GM21423 (cell line): ENCODE results near the gene BAAT.

Source experiments
- ATAC-seq: cut with Tn5 transposase; IDR thresholded peaks from one replicate; pipeline ENCODE4 v1.9.1; 2021; ENCODE audit warnings: mild to moderate bottlenecking, moderate library complexity; ENCODE audit not compliant: unreplicated experiment

The BAAT gene

GRCh38 chr9:101398930-101399642 lies 14.3 kb upstream of the BAAT start:
- no peak for ATAC-seq

GRCh38 chr9:101398068-101398929 lies 13.5 kb upstream of the BAAT start, which contains the start of the genes MRPL50 and ZNF189:
Gene MRPL50 (minus strand): TSS chr9:101398618. CDS start chr9:101398592, 26 bp downstream.
Gene ZNF189 (plus strand): TSS chr9:101398851. CDS start chr9:101399157, 306 bp downstream.
- ATAC-seq = peak; percentile 98

GRCh38 chr9:101397746-101398067 lies 12.9 kb upstream of the BAAT start:
- ATAC-seq = no peak

- no peak for ATAC-seq
These were observed 9.9 kb upstream of the BAAT start for GRCh38 chr9:101394687-101395086.

- ATAC-seq = no peak
These were observed 8.3 kb upstream of the BAAT start for GRCh38 chr9:101393135-101393534.

GRCh38 chr9:101388507-101388993 lies 3.7 kb upstream of the BAAT start:
- ATAC-seq = no peak

- peak; percentile 81 for ATAC-seq
These were observed 3.2 kb upstream of the BAAT start for GRCh38 chr9:101387871-101388506.

- ATAC-seq = no peak
These were observed 1.4 kb downstream of the BAAT start for GRCh38 chr9:101383361-101383760.

- no peak for ATAC-seq
These were observed 2.9 kb downstream of the BAAT start for GRCh38 chr9:101381833-101382342.

GRCh38 chr9:101381118-101381517 lies 3.7 kb downstream of the BAAT start:
- no peak for ATAC-seq

GRCh38 chr9:101380295-101380694 lies 4.5 kb downstream of the BAAT start:
- no peak for ATAC-seq

- no peak for ATAC-seq
These were observed 8.5 kb downstream of the BAAT start for GRCh38 chr9:101376111-101376848.

GRCh38 chr9:101375546-101375945 lies 9.3 kb downstream of the BAAT start:
- ATAC-seq = no peak

GRCh38 chr9:101372327-101373118 lies 12.3 kb downstream of the BAAT start:
- no peak for ATAC-seq

- ATAC-seq = no peak
These were observed 13.0 kb downstream of the BAAT start for GRCh38 chr9:101371813-101372212.

GRCh38 chr9:101369884-101370531 lies 14.8 kb downstream of the BAAT start:
- ATAC-seq = no peak

- no peak for ATAC-seq
These were observed 15.5 kb downstream of the BAAT start for GRCh38 chr9:101369286-101369685.

GRCh38 chr9:101367323-101367722 lies 17.5 kb downstream of the BAAT start:
- ATAC-seq = no peak

GRCh38 chr9:101366038-101366756 lies 18.6 kb downstream of the BAAT start:
- no peak for ATAC-seq
